Central memory CD8-positive, alpha-beta T cell (primary cell): ENCODE measurements around the gene SPATA32.

Source experiments
- ATAC-seq: fragments of 150-1000 bp; cut with Tn5 transposase; replicated peaks from 2 replicates; pipeline ENCODE4 v1.10.0; 2022; ENCODE audit warnings: mild to moderate bottlenecking, moderate FRiP score, moderate number of reproducible peaks; ENCODE audit not compliant: poor library complexity, severe bottlenecking; ENCODE audit errors: extremely low read depth
- DNase-seq, 2 donors: peaks; one replicate each; pipeline ENCODE4 v3.0.0; 2021; ENCODE audit warnings: low spot score in 2 of 2
- H3K27ac Mint-ChIP-seq: one replicate; pipeline ENCODE4 v1.8.0; 2022; ENCODE audit warnings: low read depth, mild to moderate bottlenecking, moderate library complexity, mixed read lengths
- H3K27me3 Mint-ChIP-seq: one replicate; pipeline ENCODE4 v1.8.0; 2022; ENCODE audit warnings: mixed read lengths
- H3K36me3 Mint-ChIP-seq: one replicate; pipeline ENCODE4 v1.8.0; 2022; ENCODE audit warnings: mild to moderate bottlenecking, moderate library complexity, mixed read lengths; ENCODE audit not compliant: insufficient read depth
- H3K4me1 Mint-ChIP-seq: one replicate; pipeline ENCODE4 v1.8.0; 2022; ENCODE audit warnings: mixed read lengths
- H3K4me3 Mint-ChIP-seq: one replicate; pipeline ENCODE4 v1.8.0; 2022; ENCODE audit warnings: mild to moderate bottlenecking, moderate library complexity, mixed read lengths
- H3K9me3 Mint-ChIP-seq: one replicate; pipeline ENCODE4 v1.8.0; 2022; ENCODE audit warnings: mixed read lengths

Gene SPATA32

GRCh38 chr17:45246861-45247428 is 14.9 kb downstream of the SPATA32 start:
- Mint-ChIP-seq H3K9me3 (no peaks in the 10 kb centered on the region), H3K36me3 (peaks cover 66% of the 10 kb centered on the region), H3K27me3 (no peaks in the 10 kb centered on the region), H3K4me1 (peaks cover 49% of the 10 kb centered on the region), H3K4me3 (peak overlapping the region; percentile 83), H3K27ac (peak overlapping the region; percentile 94)
- ATAC-seq (peak; percentile 52), DNase-seq (no peak)

DNA sequence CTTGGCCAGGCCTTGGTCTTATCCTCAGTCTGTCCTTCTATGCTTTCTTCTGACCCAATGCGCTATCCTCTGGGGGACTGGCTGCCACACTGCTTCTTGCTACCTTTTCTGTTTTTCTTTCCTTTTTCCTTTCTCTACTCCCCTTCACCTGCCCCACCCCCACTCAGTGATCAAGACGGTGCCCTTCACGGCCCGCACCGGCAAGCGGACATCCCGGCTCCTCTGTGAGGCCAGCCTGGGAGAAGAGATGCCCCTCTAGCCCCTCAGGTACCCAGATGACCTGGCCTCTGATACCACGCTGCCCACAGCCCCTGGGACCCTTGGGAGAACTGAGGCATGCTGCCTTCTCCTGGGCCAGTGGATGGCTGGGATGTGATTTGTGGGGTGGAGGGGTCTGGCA is 15.6 kb downstream of the SPATA32 start:
- H3K9me3 Mint-ChIP-seq, result no peaks in the 10 kb centered on the region
- H3K27ac Mint-ChIP-seq, result peak overlapping the region; percentile 94
- H3K4me1 Mint-ChIP-seq, result peaks cover 48% of the 10 kb centered on the region
- no peaks in the 10 kb centered on the region for H3K27me3 Mint-ChIP-seq
- peak overlapping the region; percentile 83 for H3K4me3 Mint-ChIP-seq
- no peak for DNase-seq
- peaks cover 66% of the 10 kb centered on the region for H3K36me3 Mint-ChIP-seq
- no peak for ATAC-seq

DNA sequence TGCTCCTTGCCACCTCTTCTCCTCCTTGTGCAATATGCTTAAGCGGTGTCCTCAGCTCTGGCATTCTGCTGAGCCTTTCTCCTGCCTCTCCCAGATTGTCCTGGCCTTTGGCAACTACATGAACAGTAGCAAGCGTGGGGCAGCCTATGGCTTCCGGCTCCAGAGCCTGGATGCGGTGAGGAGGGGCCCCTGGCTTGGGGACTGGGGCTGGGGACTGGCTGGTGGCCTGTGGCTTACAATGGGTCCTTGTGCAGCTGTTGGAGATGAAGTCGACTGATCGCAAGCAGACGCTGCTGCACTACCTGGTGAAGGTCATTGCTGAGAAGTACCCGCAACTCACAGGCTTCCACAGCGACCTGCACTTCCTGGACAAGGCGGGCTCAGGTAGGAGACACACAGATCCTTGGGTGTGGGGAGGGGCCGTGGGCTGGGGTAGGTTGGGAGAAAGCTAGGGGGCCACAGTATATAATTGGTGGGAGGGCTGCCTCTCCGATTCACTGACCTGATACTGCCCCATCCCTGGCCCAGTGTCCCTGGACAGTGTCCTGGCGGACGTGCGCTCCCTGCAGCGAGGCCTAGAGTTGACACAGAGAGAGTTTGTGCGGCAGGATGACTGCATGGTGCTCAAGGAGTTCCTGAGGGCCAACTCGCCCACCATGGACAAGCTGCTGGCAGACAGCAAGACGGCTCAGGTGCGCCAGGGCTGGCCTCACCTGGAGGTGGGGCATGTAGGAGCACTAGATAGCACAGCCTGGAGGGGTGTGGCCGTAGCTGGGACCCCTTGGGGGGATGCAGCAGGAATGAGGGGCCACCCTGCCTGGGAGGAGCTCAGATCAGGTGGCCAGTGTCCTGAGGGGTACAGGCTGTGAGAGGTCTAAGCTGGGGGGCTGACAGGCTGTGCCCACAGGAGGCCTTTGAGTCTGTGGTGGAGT is 16.9 kb downstream of the SPATA32 start:
- Mint-ChIP-seq H3K27ac (peak overlapping the region; percentile 71), H3K9me3 (no peaks in the 10 kb centered on the region), H3K36me3 (peaks cover 65% of the 10 kb centered on the region), H3K27me3 (no peaks in the 10 kb centered on the region), H3K4me1 (peaks cover 51% of the 10 kb centered on the region), H3K4me3 (peak overlapping the region; percentile 23)
- ATAC-seq (no peak), DNase-seq (no peak)

DNA sequence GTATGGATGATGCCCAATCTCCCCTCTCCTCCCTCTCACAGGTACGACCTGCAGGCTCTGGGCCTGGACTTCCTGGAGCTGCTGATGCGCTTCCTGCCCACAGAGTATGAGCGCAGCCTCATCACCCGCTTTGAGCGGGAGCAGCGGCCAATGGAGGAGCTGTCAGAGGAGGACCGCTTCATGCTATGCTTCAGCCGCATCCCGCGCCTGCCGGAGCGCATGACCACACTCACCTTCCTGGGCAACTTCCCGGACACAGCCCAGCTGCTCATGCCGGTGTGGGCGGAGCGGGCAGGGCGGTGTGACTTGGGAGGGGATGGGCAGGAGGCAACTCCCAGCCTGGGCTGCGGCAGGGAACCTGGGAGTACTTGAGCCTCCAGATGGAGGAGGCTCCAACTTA is 18.1 kb downstream of the SPATA32 start:
- H3K36me3 Mint-ChIP-seq, result peaks cover 72% of the 10 kb centered on the region
- H3K4me1 Mint-ChIP-seq, result peaks cover 59% of the 10 kb centered on the region
- no peak for ATAC-seq

GRCh38 chr17:45242029-45242414 is 19.9 kb downstream of the SPATA32 start:
- H3K4me1 Mint-ChIP-seq, result peaks cover 60% of the 10 kb centered on the region
- H3K27ac Mint-ChIP-seq, result peak overlapping the region; percentile 61
- no peaks in the 10 kb centered on the region for H3K27me3 Mint-ChIP-seq
- peaks cover 74% of the 10 kb centered on the region for H3K36me3 Mint-ChIP-seq
- ATAC-seq (no peak), DNase-seq (no peak)
- no peaks in the 10 kb centered on the region for H3K9me3 Mint-ChIP-seq
- H3K4me3 Mint-ChIP-seq, result no peak overlapping the region

More for the DNA sequence above, 18.1 kb downstream of the SPATA32 start:
- no peaks in the 10 kb centered on the region for H3K27me3 Mint-ChIP-seq
- no peak overlapping the region for H3K27ac Mint-ChIP-seq
- DNase-seq, result no peak
- H3K9me3 Mint-ChIP-seq, result no peaks in the 10 kb centered on the region
- no peak overlapping the region for H3K4me3 Mint-ChIP-seq

- Mint-ChIP-seq H3K4me1 (peaks cover 55% of the 10 kb centered on the region), H3K36me3 (peaks cover 72% of the 10 kb centered on the region), H3K27ac (no peak overlapping the region), H3K9me3 (no peaks in the 10 kb centered on the region), H3K4me3 (no peak overlapping the region), H3K27me3 (no peaks in the 10 kb centered on the region)
- DNase-seq (no peak), ATAC-seq (no peak)
These were observed 20.4 kb downstream of the SPATA32 start for GRCh38 chr17:45241328-45242028.

DNA sequence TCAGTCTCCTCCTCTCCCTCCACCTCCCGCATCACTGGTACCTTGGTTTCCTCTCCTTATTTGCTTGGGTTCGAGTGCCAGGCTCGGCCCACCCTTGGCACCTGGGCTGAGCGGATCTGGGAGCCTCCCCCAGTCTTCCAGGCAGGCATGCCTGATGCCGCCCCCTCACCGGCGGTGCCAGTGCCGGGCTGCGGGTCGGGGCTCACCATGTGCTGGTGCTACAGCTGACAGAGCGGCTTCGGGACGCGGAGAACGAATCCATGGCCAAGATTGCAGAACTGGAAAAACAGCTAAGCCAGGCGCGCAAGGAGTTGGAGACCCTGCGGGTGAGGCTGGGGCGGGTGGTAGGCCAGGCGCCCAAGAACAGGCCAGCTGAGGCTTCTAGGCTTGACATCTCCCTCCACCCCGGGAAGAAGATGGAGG is 21.0 kb downstream of the SPATA32 start:
- no peak overlapping the region for H3K27ac Mint-ChIP-seq
- DNase-seq (no peak), ATAC-seq (no peak)
- H3K36me3 Mint-ChIP-seq, result peaks cover 73% of the 10 kb centered on the region
- no peak overlapping the region for H3K4me3 Mint-ChIP-seq
- no peaks in the 10 kb centered on the region for H3K27me3 Mint-ChIP-seq
- peaks cover 50% of the 10 kb centered on the region for H3K4me1 Mint-ChIP-seq
- H3K9me3 Mint-ChIP-seq, result no peaks in the 10 kb centered on the region

GRCh38 chr17:45238155-45238774 is 23.6 kb downstream of the SPATA32 start:
- Mint-ChIP-seq H3K27me3 (no peaks in the 10 kb centered on the region), H3K36me3 (peaks cover 61% of the 10 kb centered on the region), H3K27ac (peak overlapping the region; percentile 87), H3K9me3 (no peaks in the 10 kb centered on the region), H3K4me1 (peaks cover 64% of the 10 kb centered on the region), H3K4me3 (no peak overlapping the region)
- DNase-seq (no peak), ATAC-seq (no peak)

GRCh38 chr17:45237686-45238085 is 24.2 kb downstream of the SPATA32 start:
- Mint-ChIP-seq H3K4me3 (no peak overlapping the region), H3K4me1 (peaks cover 64% of the 10 kb centered on the region), H3K27ac (peak overlapping the region; percentile 87), H3K36me3 (peaks cover 58% of the 10 kb centered on the region), H3K27me3 (no peaks in the 10 kb centered on the region), H3K9me3 (no peaks in the 10 kb centered on the region)
- ATAC-seq, result no peak
- DNase-seq, result no peak

DNA sequence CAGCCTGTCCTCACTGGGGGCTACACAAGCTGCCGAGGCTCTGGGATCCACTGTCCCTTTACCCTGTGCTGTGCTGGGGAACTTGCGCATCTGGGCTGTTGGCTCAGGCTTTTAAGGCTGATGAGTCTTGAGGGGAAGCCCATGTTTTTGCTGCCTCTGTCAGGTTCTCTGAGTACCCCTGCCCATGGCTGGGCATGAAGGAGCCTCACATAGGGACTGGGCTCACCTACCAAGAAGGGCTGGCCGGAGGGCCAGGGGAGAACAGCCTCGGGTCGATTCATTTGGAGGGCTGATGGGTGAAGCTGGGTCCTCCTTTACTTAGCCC is 25.6 kb downstream of the SPATA32 start:
- ATAC-seq (no peak), DNase-seq (no peak)
- H3K27me3 Mint-ChIP-seq, result no peaks in the 10 kb centered on the region
- H3K9me3 Mint-ChIP-seq, result no peaks in the 10 kb centered on the region
- H3K27ac Mint-ChIP-seq, result no peak overlapping the region
- H3K4me1 Mint-ChIP-seq, result peaks cover 73% of the 10 kb centered on the region
- no peak overlapping the region for H3K4me3 Mint-ChIP-seq
- peaks cover 61% of the 10 kb centered on the region for H3K36me3 Mint-ChIP-seq

DNA sequence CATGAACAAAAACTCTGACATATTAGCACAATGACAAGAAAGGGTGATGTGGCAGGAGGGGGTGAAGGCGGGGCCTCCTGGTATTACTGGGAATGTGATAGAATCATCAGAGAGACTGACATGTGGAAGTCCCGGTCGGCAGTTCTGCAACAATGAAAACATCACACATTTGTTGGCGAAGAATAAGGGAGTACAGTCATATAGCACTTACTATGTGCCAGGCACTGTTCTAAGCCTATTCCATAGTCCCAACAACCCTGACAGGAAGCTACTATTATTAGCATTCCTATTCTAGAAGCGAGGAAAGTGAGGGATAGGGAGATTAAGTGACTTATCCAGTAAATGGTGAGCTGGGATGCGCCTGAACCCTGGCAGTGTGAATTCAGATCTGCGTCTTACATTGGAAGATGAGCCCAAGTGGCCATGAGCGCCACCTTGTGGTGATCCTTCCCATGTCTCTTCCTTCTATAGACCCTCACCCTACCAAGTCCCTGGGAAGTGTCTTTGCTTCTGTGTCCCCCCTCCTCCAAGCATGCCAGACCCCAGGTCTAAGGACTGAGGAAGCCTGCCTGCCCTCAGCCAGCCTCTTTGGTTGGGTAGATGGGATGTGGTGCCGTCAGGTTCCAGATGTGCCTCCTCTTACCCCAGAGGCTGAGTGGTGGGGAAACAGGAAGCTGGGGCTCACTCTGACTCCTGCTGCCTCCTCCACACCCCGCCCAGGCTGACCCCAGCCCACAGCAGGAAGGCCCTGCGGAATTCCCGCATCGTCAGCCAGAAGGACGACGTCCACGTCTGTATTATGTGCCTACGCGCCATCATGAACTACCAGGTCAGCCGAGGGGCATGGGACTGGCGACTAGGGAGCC is 26.2 kb downstream of the SPATA32 start:
- H3K9me3 Mint-ChIP-seq, result no peaks in the 10 kb centered on the region
- peak; percentile 62 for ATAC-seq
- peak overlapping the region; percentile 76 for H3K27ac Mint-ChIP-seq
- peaks cover 79% of the 10 kb centered on the region for H3K4me1 Mint-ChIP-seq
- peak; percentile 60 to 73 for DNase-seq
- peak overlapping the region; percentile 60 for H3K4me3 Mint-ChIP-seq
- H3K36me3 Mint-ChIP-seq, result peaks cover 60% of the 10 kb centered on the region
- H3K27me3 Mint-ChIP-seq, result no peaks in the 10 kb centered on the region
